Measurements from ENCODE around the gene SKI.
"Not testable (repeated sequence)": the region's sequence is repeated elsewhere in the genome, so short reads cannot be mapped to it uniquely, and the experiment has no call there.

The SKI gene

GRCh38 chr1:2247045-2247394, 18.9 kb downstream of the SKI start:
- DNase-seq (ENCODE audit: low read depth): not testable (repeated sequence)

GRCh38 chr1:2247760-2248126, 19.6 kb downstream of the SKI start:
- DNase-seq (ENCODE audit: low read depth): no peak

- DNase-seq (ENCODE audit: low read depth): no peak
Measured at GRCh38 chr1:2248127-2248826, 20.2 kb downstream of the SKI start.

GRCh38 chr1:2248854-2249558, 20.9 kb downstream of the SKI start:
- no peak for DNase-seq (ENCODE audit: low read depth)

- DNase-seq (ENCODE audit: low read depth): no peak
Measured at GRCh38 chr1:2249559-2249906, 21.4 kb downstream of the SKI start.

GRCh38 chr1:2250721-2251281, 22.7 kb downstream of the SKI start:
- DNase-seq (ENCODE audit: low read depth): no peak

- DNase-seq (ENCODE audit: low read depth): no peak
Measured at GRCh38 chr1:2251363-2251762, 23.2 kb downstream of the SKI start.

- no peak for DNase-seq (ENCODE audit: low read depth)
Measured at GRCh38 chr1:2251786-2252185, 23.7 kb downstream of the SKI start.

- DNase-seq (ENCODE audit: low read depth): no peak
Measured at GRCh38 chr1:2252423-2252822, 24.3 kb downstream of the SKI start.

GRCh38 chr1:2253036-2253796, 25.1 kb downstream of the SKI start:
- no peak for DNase-seq (ENCODE audit: low read depth)

- no peak for DNase-seq (ENCODE audit: low read depth)
Measured at GRCh38 chr1:2253797-2254480, 25.8 kb downstream of the SKI start.

GRCh38 chr1:2255047-2255419, 26.9 kb downstream of the SKI start:
- no peak for DNase-seq (ENCODE audit: low read depth)

- DNase-seq (ENCODE audit: low read depth): peak; percentile 64
Measured at GRCh38 chr1:2255420-2256369, 27.6 kb downstream of the SKI start.

- DNase-seq (ENCODE audit: low read depth): no peak
Measured at GRCh38 chr1:2256435-2257244, 28.5 kb downstream of the SKI start.

GRCh38 chr1:2257245-2257627, 29.1 kb downstream of the SKI start:
- no peak for DNase-seq (ENCODE audit: low read depth)

- DNase-seq (ENCODE audit: low read depth): no peak
Measured at GRCh38 chr1:2258122-2258681, 30.1 kb downstream of the SKI start.

- DNase-seq (ENCODE audit: low read depth): peak; percentile 44
Measured at GRCh38 chr1:2258996-2259395, 30.9 kb downstream of the SKI start.

- DNase-seq (ENCODE audit: low read depth): no peak
Measured at GRCh38 chr1:2259668-2260402, 31.7 kb downstream of the SKI start.

- DNase-seq (ENCODE audit: low read depth): not testable (repeated sequence)
Measured at GRCh38 chr1:2260470-2260869, 32.4 kb downstream of the SKI start.

Data from stimulated activated CD8-positive, alpha-beta memory T cell treated with anti-CD3 and anti-CD28 coated beads, Interleukin-12 subunit alpha, Interleukin-12 subunit beta, amount 100 ng/mL, for 1 hour (primary cell).